HCT116 (cell line): ENCODE data around the gene SERPINB5. TPM values are rescaled to one million over a fixed set of nuclear protein-coding genes. Genes with fewer than 3 reads are reported as not detected.

ENCODE experiments used
- ATAC-seq: fragments of 200-7000 bp; cut with Tn5 transposase; 2 replicates; pipeline ENCODE4 v1.9.1; 2020; ENCODE audit warnings: mild to moderate bottlenecking, moderate library complexity
- BruUV-seq: library from RNA; stranded (reverse); fragments of 400-500 nt; replicated peaks from 2 replicates; lab custom pipeline; 2021; lab: Mats Ljungman, UMichigan
- CTCF ChIA-PET: fragments of 300-600 bp; sonication (Branson Sonifier 250); formaldehyde crosslinking; loops from one replicate; lab custom pipeline; 2021; ENCODE audit warnings: antibody characterized with exemption; lab: Charles Lee
- POLR2A ChIA-PET: fragments of 300-600, 350-600 bp; sonication (Branson Sonifier 250); formaldehyde crosslinking; loops from one replicate; lab custom pipeline; 2021; ENCODE audit warnings: antibody characterized with exemption; lab: Charles Lee
- RAD21 ChIA-PET, 2 experiments: fragments of 300-600 bp; sonication (Branson Sonifier 250); formaldehyde crosslinking; loops; one replicate each; lab custom pipeline; 2023; ENCODE audit warnings: low total read pairs in 2 of 2; ENCODE audit not compliant: uncharacterized antibody in 2 of 2, unreplicated experiment in 2 of 2, low non-redundant PET in 1 of 2; lab: Charles Lee
- DNase-seq: peaks from one replicate; pipeline ENCODE4 v3.0.0-alpha.2; 2010; ENCODE audit warnings: low read depth, low spot score
- H2AFZ ChIP-seq: fragments of 200-600 bp; shearing (Covaris generic), sonication (generic); 2 replicates; pipeline ENCODE4 v1.6.1; 2017; ENCODE audit warnings: low read depth, mixed run types, mixed read lengths, antibody characterized with exemption, low read length; ENCODE audit not compliant: poor library complexity, severe bottlenecking
- H3K27ac ChIP-seq: 2 replicates; pipeline ENCODE4 v1.5.1; 2012; ENCODE audit warnings: low read depth, low read length
- H3K27me3 ChIP-seq: fragments of 200-600 bp; sonication (generic); 2 replicates; pipeline ENCODE4 v1.6.1; 2016; ENCODE audit warnings: mixed run types, low read length, mixed read lengths; ENCODE audit not compliant: insufficient read depth
- H3K36me3 ChIP-seq, 2 experiments: fragments of 200-500 bp in 1 of 2; fragments of 200-600 bp in 1 of 2; sonication (Bioruptor generic) in 1 of 2; sonication (generic) in 1 of 2; 2 replicates each; pipeline versions ENCODE4 v1.5.1 to v1.6.1; 2014 to 2016; ENCODE audit warnings: low read length in 2 of 2, inconsistent platforms in 1 of 2, mixed read lengths in 1 of 2, mixed run types in 1 of 2; ENCODE audit not compliant: insufficient read depth in 2 of 2, control insufficient read depth in 1 of 2
- H3K4me1 ChIP-seq, 2 experiments: fragments of 200-600 bp in 1 of 2; sonication (generic) in 1 of 2; 2 replicates each; pipeline versions ENCODE4 v1.5.1 to v1.6.1; 2012 to 2017; ENCODE audit warnings: low read length in 2 of 2, inconsistent platforms in 1 of 2, mild to moderate bottlenecking in 1 of 2, mixed read lengths in 1 of 2, mixed run types in 1 of 2, moderate library complexity in 1 of 2; ENCODE audit not compliant: insufficient read depth in 2 of 2, control insufficient read depth in 1 of 2
- H3K4me2 ChIP-seq: fragments of 200-600 bp; sonication (generic); 2 replicates; pipeline ENCODE4 v1.6.1; 2017; ENCODE audit warnings: mixed run types, low read length, mixed read lengths
- H3K4me3 ChIP-seq, 2 experiments: fragments of 200-600 bp in 1 of 2; sonication (generic) in 1 of 2; replicated peaks in 1 of 2; 2 replicates each; pipeline ENCODE4 v1.5.1; 2011 to 2016; ENCODE audit warnings: low read length in 2 of 2, control low read depth in 1 of 2, low read depth in 1 of 2, mild to moderate bottlenecking in 1 of 2, mixed read lengths in 1 of 2, mixed run types in 1 of 2
- H3K79me2 ChIP-seq: fragments of 200-600 bp; sonication (generic); 2 replicates; pipeline ENCODE4 v1.6.1; 2017; ENCODE audit warnings: mild to moderate bottlenecking, mixed run types, low read length, moderate library complexity, mixed read lengths; ENCODE audit not compliant: insufficient read depth
- H3K9ac ChIP-seq: fragments of 200-600 bp; sonication (generic); 2 replicates; pipeline ENCODE4 v1.6.1; 2016; ENCODE audit warnings: low read length, mixed read lengths
- H3K9me2 ChIP-seq: fragments of 200-600 bp; sonication (generic), shearing (Covaris generic); 2 replicates; pipeline ENCODE4 v1.6.1; 2017; ENCODE audit warnings: mixed run types, mild to moderate bottlenecking, moderate library complexity; ENCODE audit not compliant: insufficient read depth
- H3K9me3 ChIP-seq, 2 experiments: fragments of 200-500 bp in 1 of 2; fragments of 200-600 bp in 1 of 2; sonication (Bioruptor generic) in 1 of 2; sonication (generic) in 1 of 2; 2 replicates each; pipeline ENCODE4 v1.6.1; 2014 to 2017; ENCODE audit warnings: low read length in 2 of 2, mixed read lengths in 2 of 2, inconsistent platforms in 1 of 2, low read depth in 1 of 2, mild to moderate bottlenecking in 1 of 2, mixed run types in 1 of 2, moderate library complexity in 1 of 2; ENCODE audit not compliant: control insufficient read depth in 1 of 2, insufficient read depth in 1 of 2
- H4K20me1 ChIP-seq: fragments of 200-600 bp; sonication (generic), shearing (Covaris generic); 2 replicates; pipeline ENCODE4 v1.6.1; 2017; ENCODE audit warnings: mixed run types, mild to moderate bottlenecking, moderate library complexity; ENCODE audit not compliant: insufficient read depth
- CTCF ChIP-seq, 3 experiments: fragments of 200-600 bp in 1 of 3; sonication (generic) in 1 of 3; IDR thresholded peaks in 2 of 3; conservative IDR thresholded peaks in 1 of 3; 2 replicates each; pipeline ENCODE4 v1.5.1; 2012 to 2017; ENCODE audit warnings: low read depth in 2 of 3, low read length in 2 of 3, antibody characterized with exemption in 1 of 3, borderline replicate concordance in 1 of 3, control low read depth in 1 of 3, mild to moderate bottlenecking in 1 of 3, mixed read lengths in 1 of 3, mixed run types in 1 of 3, moderate library complexity in 1 of 3; ENCODE audit not compliant: insufficient read depth in 1 of 3
- ELF1 ChIP-seq: IDR thresholded peaks from 2 replicates; pipeline ENCODE4 v1.6.1; 2012; ENCODE audit warnings: low read depth, borderline replicate concordance
- EZH2 ChIP-seq: fragments of 200-600 bp; sonication (generic); IDR thresholded peaks from 2 replicates; pipeline ENCODE4 v1.6.1; 2017; ENCODE audit warnings: antibody characterized with exemption, mixed run types
- FOSL1 ChIP-seq: IDR thresholded peaks from 2 replicates; pipeline ENCODE4 v1.6.1; 2012; ENCODE audit warnings: low read depth
- JUND ChIP-seq: IDR thresholded peaks from 2 replicates; pipeline ENCODE4 v1.6.1; 2012
- RAD21 ChIP-seq: IDR thresholded peaks from 2 replicates; pipeline ENCODE4 v1.6.1; 2012; ENCODE audit warnings: low read depth, mild to moderate bottlenecking
- SIN3A ChIP-seq: IDR thresholded peaks from 2 replicates; pipeline ENCODE4 v1.6.1; 2012; ENCODE audit warnings: low read depth
- SP1 ChIP-seq: IDR thresholded peaks from 2 replicates; pipeline ENCODE4 v1.6.1; 2012; ENCODE audit warnings: low read depth
- YY1 ChIP-seq: IDR thresholded peaks from 2 replicates; pipeline ENCODE4 v1.6.1; 2011; ENCODE audit warnings: low read length, low read depth, moderate library complexity, mild to moderate bottlenecking; ENCODE audit not compliant: insufficient replicate concordance; ENCODE audit errors: extremely low read depth
- ZFX ChIP-seq: fragments of 450-650 bp; IDR thresholded peaks from 2 replicates; pipeline ENCODE4 v1.6.1; 2017
- ZNF274 ChIP-seq: fragments of 200-500 bp; sonication (Bioruptor generic); IDR thresholded peaks from 2 replicates; pipeline ENCODE4 v1.6.1; 2014; ENCODE audit warnings: mild to moderate bottlenecking, low read depth, low read length, inconsistent platforms
- intact Hi-C: fragments of 100-400 bp; cut with micrococcal nuclease; formaldehyde crosslinking; loops from 2 replicates; pipeline ENCODE4 v1.10.0; 2022
- total RNA-seq: library from RNA; stranded (reverse); gene quantifications from one replicate; pipeline ENCODE4 v1.2.1, GENCODE V29; 2021; ENCODE audit not compliant: unreplicated experiment
- TF ChIP-seq, protein P1 (sequence below): IDR thresholded peaks from 2 replicates; pipeline ENCODE4 v1.6.1; 2011; ENCODE audit warnings: mild to moderate bottlenecking, low read length, moderate library complexity; ENCODE audit not compliant: insufficient replicate concordance; ENCODE audit errors: extremely low read depth
- TF ChIP-seq, protein P2 (sequence below): IDR thresholded peaks from 2 replicates; pipeline ENCODE4 v1.6.1; 2012
- TF ChIP-seq, protein P3 (sequence below): IDR thresholded peaks from 2 replicates; pipeline ENCODE4 v1.6.1; 2012

SERPINB5 gene
- total RNA-seq, 1 experiment from 2014 or later, result 19.5 TPM

GRCh38 chr18:63465059-63465458, 11.7 kb upstream of the SERPINB5 start:
- H3K79me2 ChIP-seq, result no peaks in the 10 kb centered on the region
- no peak overlapping the region for H3K9ac ChIP-seq
- ChIA-PET CTCF (no interaction called here), RAD21 (no interaction called here), POLR2A (no interaction called here)
- ATAC-seq (no peak), DNase-seq (no peak)
- no peaks in the 10 kb centered on the region for H3K4me1 ChIP-seq
- intact Hi-C loops, result no loop called here
- H2AFZ ChIP-seq, result no peak overlapping the region
- no peaks in the 10 kb centered on the region for H3K9me2 ChIP-seq
- H4K20me1 ChIP-seq, result no peaks in the 10 kb centered on the region
- H3K36me3 ChIP-seq, result no peaks in the 10 kb centered on the region
- TF ChIP-seq, protein P1, sequence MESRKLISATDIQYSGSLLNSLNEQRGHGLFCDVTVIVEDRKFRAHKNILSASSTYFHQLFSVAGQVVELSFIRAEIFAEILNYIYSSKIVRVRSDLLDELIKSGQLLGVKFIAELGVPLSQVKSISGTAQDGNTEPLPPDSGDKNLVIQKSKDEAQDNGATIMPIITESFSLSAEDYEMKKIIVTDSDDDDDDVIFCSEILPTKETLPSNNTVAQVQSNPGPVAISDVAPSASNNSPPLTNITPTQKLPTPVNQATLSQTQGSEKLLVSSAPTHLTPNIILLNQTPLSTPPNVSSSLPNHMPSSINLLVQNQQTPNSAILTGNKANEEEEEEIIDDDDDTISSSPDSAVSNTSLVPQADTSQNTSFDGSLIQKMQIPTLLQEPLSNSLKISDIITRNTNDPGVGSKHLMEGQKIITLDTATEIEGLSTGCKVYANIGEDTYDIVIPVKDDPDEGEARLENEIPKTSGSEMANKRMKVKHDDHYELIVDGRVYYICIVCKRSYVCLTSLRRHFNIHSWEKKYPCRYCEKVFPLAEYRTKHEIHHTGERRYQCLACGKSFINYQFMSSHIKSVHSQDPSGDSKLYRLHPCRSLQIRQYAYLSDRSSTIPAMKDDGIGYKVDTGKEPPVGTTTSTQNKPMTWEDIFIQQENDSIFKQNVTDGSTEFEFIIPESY, result no peak
- TF ChIP-seq ELF1, result no peak
- TF ChIP-seq, protein P2, sequence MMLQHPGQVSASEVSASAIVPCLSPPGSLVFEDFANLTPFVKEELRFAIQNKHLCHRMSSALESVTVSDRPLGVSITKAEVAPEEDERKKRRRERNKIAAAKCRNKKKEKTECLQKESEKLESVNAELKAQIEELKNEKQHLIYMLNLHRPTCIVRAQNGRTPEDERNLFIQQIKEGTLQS, result no peak
- no peak for TF ChIP-seq ZFX
- TF ChIP-seq, protein P3, sequence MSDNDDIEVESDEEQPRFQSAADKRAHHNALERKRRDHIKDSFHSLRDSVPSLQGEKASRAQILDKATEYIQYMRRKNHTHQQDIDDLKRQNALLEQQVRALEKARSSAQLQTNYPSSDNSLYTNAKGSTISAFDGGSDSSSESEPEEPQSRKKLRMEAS, result no peak
- no peak for TF ChIP-seq FOSL1
- no peak for TF ChIP-seq YY1
- no peak for TF ChIP-seq SIN3A
- TF ChIP-seq JUND, result no peak
- TF ChIP-seq CTCF (IDR thresholded peaks at IDR 0.05 in 2 of 3, conservative IDR thresholded peaks at IDR 0.05 in 1 of 3; ENCODE audit: borderline replicate concordance in 1 of 3, insufficient read depth in 1 of 3, low read depth in 2 of 3, low read length in 2 of 3), result no peak
- TF ChIP-seq EZH2, result no peak
- TF ChIP-seq ZNF274, result no peak
- TF ChIP-seq RAD21, result no peak
- no peak for TF ChIP-seq SP1
- TF ChIP-seq, all 23 proteins: peak for 0
- BruUV-seq, result no TSS peak
- no peak overlapping the region for H3K4me3 ChIP-seq
- H3K27ac ChIP-seq, result no peak overlapping the region
- no peaks in the 10 kb centered on the region for H3K9me3 ChIP-seq
- no peaks in the 10 kb centered on the region for H3K27me3 ChIP-seq
- no peak overlapping the region for H3K4me2 ChIP-seq
